NCI-H2029 (cell line): ENCODE measurements around the gene DUSP2.

Source experiments
- DNase-seq: peaks from one replicate; lab custom pipeline; 2025; lab: John Stamatoyannopoulos, UW

The DUSP2 gene, protein sequence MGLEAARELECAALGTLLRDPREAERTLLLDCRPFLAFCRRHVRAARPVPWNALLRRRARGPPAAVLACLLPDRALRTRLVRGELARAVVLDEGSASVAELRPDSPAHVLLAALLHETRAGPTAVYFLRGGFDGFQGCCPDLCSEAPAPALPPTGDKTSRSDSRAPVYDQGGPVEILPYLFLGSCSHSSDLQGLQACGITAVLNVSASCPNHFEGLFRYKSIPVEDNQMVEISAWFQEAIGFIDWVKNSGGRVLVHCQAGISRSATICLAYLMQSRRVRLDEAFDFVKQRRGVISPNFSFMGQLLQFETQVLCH

DNA sequence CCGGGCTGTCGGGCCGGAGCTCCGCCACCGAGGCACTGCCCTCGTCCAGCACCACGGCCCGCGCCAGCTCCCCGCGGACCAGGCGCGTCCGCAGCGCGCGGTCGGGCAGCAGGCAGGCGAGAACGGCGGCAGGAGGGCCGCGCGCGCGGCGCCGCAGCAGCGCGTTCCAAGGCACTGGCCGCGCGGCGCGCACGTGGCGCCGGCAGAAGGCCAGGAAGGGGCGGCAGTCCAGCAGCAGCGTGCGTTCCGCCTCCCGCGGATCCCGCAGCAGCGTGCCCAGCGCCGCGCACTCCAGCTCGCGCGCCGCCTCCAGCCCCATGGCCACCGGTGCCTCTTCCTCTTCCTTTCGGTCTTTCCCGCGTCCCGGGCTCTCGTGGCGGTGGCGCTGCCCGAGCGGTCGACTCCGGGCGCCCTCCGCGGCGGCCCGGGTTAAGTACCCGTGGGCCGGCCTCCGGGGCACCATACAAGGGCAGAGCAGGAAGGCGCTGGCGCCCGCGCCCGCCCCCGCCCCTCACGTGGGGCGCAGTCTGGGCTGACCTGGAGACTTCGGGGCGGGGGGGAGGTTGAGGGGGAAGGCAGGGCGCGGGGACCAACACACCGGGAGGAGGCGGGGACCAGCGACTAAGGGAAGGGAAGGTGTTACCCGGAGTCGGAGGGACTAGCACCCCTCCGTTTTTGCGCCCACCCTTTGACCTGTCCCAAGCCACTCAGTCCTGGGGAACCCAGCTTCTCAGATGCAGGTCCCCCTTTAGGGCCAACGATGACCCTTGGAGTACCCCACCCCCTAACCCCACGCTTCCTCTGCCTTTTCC, at the start of gene DUSP2:
Gene DUSP2 (minus strand): TSS at position 405 of the 812 bp plus-strand sequence. CDS start 86 bp downstream, at position 319.
- peak; percentile 42 for DNase-seq

DNA sequence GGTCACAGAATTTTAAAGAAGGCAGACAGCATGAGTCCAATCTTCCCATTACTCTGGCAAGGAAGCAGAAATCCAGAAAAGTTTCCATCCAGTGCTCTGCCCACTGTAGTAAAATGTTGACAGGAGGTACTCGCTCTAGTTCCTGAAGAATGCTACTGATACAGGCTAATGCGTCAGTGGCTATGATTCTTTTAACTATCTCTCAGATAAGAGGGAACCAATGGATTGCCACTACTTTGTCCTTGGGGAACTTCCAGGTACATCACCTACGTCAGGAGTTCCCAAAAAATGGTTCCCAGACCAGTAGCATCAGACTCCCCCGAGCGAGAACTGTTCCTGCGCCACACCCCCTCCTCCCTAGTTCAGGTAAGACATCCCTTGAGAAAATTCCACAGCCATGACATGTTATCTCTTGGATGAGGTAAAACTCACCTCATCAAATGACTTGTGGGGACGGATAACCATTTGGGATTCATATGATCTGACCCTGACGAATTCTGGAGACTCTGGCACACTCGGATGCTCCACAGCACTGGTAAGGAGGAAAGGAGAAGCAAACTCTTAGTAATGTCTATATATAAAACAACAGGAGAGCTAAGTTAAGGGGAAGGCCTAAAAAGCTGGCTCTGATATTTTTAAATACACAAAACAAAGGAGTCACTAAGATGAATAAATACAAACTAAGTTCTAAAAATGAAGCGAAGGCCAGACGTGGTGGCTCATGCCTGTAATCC, 46.9 kb upstream of the DUSP2 start:
- no peak for DNase-seq

DNA sequence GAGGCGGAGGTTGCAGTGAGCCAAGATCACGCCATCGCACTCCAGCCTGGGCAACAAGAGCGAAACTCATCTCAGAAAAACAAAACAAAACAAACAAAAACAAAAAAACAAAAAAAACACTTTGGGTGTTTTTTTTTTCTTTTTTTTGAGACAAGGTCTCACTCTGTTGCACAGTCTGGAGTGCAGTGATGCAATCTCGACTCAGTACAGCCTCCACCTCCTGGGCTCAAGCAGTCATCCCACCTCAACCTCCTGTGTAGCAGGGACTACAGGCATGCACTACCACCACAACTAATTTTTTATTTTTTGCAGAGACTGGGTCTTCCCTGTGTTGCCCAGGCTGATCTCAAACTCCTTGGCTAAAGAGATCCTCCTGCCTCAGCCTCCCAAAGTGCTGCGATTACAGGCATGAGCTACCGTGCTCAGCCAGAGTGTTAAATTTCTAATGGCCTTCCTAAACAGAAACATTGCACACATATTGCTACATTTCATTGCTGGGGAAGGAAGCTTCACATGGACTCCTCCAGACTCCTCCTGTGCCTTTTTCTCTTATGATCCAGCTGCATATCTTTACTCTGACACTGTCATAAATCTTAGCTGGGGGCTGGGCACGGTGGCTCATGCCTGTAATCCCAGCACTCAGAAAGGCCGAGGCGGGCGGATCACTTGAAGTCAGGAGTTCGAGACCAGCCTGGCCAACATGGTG, 43.7 kb upstream of the DUSP2 start:
- DNase-seq: no peak

DNA sequence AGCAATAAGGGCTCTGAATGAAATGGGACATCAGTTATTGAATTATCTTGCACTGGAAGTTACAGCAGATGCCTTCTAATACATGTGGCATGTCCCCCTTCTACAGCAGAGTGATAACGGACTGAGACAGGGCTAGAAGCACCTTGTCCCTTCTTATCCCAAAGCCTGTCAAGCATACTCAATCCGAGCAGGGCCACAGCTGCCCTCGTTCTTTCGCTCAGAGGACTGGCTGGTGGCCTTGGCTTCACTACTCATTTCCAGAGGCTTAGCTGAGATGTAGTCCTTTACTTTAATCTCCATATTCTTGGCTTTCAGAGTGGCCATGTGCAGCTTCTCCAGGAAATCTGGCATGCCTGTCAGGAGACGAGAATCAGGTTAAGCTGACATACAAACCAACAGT, 41.3 kb upstream of the DUSP2 start:
- DNase-seq: no peak

DNA sequence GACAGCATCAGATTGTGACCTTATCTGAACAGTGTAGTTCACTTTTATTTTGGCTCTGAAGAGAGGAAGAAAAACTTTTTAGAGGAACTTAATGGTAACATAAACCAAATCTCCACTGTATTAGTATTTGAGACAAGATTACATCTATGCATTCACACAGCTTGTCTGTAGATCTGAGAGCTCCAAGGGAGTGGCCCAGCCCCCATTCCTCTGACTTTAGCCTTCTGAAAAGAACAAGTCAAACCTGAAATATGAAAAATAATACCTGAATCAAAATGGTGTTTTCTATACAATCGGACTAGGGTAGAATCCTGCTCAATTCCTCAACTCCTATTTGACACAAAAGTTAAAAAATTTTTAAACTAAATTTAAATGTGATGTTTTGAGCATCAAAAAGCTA, 40.3 kb upstream of the DUSP2 start:
- DNase-seq: no peak

DNA sequence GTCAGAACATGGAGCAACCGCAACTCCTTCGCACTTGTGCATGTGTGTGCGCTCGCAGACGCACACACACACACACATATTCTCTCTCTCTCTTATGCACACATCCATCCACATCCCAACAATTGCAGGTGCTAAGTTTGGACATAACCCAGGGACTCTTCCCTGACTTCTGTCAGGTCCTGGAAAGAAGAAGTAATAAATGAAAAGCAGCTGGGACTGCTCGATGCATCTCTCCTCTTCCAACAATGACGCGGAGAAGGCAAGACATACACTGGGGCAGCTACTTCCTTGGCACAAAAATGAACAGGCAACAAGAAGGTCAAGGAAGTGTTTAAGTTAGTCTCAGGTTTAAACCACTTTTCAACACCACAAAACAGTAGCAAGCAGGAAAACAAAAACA, 39.7 kb upstream of the DUSP2 start:
- DNase-seq: no peak

DNA sequence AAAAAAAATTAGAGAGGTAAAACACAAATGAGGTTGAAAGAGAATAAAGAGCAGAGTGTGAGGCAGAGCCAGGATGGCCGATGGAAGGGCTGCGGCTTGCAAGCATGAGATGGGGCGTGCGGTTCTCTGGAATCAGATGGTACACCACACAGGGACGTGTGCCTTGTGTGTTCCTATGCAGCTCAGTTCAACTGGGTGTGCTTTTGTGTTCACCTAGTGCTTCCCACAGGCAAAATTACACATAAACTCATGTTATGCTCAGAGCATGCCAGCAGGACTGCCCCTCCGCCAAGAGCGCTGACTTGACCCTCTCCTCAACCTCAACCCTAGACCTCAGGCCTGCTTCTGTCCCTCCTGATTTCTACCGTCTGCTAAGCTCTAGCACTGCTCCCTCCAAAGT, 38.9 kb upstream of the DUSP2 start:
- no peak for DNase-seq

DNA sequence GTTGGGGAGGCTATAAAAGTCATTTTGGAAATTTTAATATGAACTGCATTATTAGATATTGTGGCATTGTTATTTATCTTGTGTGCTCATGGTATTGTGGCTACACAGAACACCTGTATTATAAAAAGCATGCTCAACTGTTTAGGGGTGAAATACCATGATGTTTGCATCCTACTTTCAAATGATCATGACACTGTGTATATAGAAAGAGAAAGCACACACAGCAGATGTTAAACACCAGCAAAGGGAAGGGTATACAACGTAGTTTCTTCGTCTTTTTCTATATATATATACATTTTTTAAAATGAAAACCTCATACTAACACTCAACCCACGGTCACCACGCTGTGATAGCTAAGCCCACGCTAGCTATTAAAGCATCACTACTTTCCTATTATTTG, 36.3 kb upstream of the DUSP2 start:
- no peak for DNase-seq

DNA sequence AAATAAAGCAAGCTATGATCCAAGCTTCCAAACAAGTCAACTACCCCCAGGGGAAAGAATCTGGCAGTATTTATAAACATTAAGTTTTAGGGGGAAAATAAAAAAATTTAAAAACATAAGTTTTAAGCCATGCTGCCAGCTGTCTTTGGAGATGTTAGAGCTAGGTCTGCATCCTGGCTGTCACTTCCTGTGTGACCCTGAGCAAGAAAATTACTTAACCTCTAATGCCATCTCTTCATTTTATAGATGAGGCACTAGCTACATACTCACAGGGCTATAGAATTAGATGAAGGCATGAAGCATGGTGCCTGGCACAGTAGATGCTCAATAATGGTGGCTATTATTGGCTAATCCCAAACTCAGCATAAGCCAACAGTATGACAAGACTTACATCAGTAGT, 35.3 kb upstream of the DUSP2 start:
- no peak for DNase-seq

DNA sequence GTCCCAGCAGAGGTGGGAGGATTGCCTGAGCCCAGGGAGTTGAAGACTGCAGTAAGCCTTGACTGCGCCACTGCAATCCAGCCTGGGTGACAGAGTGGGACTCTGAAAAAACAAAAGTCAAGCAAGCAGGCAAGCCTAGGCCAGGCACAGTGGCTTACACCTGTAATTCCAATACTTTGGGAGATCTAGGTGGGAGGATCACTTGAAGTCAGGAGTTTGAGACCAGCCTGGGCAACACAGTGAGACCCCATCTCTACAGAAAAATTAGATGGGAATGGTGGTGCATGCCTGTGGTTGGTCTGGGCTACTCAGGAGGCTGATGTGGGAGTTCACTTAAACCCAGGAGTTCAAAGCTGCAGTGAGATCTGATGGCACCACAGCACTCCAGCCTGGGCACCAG, 34.8 kb upstream of the DUSP2 start:
- no peak for DNase-seq

DNA sequence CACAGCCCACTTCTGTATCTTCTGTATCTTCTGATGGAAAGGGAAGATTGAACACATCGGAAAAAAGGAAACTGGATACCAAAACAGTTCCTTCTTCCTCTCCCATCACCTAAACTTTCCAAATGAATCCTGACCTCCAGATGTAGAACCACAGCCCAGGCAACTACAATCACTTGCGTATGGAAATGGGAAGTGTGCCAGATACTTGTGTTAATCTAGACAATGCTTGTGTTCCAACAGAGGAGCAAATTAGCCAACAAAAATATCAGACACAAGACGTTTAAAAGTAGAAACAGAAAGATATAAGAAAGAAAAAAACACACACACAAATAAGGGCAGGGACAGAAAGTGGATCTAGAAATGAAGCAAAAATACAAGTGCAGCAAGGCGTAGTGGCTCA, 31.4 kb upstream of the DUSP2 start:
- no peak for DNase-seq

DNA sequence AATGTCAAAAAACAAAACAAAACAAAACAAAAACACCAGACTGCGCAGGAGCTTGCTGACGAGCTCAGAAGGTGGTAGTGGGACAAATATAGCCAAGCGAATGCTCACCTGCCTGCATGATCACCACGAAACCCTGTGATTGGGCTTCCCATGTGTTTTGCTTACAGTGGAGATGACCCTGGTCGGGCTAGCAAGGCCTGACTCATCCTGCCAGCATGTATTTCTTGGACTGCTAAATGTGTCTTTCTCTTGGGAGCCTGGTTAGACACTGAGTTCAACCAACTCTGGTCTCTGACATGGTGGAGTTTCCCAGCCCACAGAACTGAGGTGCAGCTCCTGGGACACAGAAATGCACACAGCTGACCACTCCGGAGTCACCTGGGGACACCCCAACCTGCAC, 30.7 kb upstream of the DUSP2 start:
- no peak for DNase-seq

DNA sequence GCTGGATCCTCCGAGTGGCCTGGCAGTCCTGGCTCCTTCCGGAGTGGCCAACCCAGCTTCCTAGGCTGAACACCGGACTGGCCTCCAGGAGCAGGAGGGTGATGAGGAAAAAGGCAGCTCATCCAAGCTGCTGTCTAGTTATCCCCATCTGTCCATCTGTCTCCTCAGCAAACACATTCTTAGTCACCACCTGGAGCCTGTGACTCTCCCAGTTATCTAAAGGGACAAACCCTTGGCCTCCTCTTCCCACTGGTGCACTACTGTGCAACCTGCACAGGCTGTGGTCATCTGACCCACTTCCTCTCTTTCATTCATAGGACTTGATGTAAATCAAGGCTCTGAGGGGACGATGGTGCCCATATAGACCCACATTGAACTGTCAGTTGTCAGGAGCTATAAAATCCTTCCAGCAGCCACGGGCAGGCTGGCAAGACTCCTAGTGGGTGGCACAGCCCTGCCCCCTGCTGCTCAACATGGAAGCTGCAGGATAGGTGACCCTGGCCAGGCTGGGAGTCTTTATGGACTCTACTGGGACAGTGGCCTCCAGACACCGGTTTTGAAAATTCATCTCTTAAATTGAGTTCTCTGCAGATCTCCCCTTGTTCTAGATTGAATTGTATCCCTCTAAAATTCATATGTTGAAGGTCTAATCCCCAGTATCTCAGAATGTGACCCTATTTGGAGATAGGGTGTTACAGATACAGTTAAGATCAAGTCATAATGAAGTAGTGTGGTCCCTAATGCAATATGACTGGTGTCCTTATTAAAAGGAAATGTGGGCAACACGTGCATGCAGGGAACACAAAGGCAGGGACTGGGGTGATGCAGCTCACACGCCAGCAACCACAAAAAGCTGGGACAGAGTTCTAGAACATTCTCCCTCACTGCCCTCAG, 29.3 kb upstream of the DUSP2 start:
- DNase-seq: peak; percentile 27

DNA sequence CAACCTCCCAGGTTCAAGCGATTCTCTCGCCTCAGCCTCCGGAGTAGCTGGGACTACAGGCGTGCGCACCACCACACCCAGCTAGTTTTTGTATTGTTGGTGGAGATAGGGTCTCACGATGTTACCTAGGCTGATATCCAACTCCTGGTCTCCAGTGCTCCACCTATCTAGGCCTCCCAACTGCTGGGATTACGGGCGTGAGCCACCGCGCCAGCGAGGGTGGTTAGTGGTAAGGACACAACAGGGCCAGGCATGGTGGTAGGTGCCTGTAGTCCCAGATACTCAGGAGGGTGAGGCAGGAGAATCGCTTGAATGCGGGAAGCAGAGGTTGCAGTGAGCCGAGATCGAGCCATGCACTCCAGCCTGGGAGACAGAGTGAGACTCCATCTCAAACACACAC, 26.6 kb upstream of the DUSP2 start:
- no peak for DNase-seq

DNA sequence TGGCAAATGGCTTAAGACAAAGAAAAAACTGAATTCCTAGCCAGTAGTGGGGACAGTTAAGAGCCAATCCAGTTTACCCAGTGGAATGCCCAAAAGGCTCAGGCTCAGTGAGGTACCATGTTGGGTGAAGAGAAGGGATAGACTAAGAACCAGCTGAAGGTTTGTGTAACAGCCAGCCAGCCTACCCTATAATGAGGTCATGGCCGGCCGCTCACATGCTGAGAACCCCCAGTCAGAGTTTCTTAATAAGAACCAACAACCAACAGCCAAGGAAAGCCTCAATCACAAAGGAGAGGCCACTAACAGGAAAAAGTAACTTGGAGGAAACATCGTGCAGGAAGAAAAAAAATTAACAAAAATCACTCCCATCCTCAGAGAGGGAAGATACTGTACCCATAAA, 25.4 kb upstream of the DUSP2 start:
- no peak for DNase-seq

DNA sequence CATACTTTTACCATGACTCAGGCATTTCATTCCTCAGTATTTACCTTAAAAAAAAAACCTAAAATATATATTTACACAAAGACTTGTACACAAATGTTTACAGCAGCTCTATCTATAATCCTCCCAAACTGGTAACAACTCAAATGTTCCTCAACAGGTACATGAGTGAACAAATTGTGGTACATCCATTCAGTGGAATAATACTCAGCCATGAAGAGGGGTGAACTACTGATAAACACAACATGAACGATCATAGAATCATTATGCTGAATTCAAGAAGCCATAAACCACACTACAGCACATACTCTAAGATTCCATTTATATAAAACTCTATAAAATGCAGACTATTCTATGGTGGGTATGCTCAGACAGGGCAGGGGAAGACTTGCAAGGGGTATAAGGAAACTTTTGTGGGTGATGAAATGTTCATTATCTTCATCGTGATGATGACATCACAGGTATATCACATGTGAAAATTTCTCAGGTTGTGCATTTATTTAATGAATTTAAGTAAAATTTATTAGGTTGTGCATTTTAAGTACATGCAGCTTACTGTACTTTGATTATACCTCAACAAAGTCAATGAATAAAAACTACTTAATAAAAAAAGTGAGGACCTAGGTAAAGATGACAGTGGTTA, 24.7 kb upstream of the DUSP2 start:
- no peak for DNase-seq

DNA sequence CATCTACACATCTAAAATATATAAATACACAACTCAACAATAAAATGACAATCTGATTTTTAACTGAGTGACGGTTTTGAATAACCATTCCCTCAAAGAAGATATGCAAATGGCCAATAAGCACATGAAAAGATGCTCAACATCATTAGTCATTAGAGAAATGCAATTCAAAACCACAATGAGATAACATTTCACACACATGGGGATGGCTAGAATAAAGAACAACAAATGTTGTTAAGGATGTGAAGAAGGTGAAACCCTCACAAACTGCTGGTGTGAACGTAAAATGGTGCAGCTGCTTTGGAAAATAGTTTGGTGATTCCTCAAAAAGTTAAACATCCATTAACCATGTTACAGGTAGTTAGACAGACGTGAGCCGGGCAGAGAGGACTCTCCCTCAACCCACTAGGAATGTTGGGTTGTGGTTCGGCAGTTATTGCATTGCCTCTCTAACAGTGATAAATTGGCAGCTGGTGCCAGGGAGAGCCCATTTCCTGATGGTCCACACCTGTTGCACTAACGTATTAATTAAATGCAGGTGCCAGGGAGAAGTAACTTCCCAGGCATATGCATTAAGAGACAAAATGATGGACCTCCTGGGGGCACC, 22.3 kb upstream of the DUSP2 start:
- DNase-seq: no peak

DNA sequence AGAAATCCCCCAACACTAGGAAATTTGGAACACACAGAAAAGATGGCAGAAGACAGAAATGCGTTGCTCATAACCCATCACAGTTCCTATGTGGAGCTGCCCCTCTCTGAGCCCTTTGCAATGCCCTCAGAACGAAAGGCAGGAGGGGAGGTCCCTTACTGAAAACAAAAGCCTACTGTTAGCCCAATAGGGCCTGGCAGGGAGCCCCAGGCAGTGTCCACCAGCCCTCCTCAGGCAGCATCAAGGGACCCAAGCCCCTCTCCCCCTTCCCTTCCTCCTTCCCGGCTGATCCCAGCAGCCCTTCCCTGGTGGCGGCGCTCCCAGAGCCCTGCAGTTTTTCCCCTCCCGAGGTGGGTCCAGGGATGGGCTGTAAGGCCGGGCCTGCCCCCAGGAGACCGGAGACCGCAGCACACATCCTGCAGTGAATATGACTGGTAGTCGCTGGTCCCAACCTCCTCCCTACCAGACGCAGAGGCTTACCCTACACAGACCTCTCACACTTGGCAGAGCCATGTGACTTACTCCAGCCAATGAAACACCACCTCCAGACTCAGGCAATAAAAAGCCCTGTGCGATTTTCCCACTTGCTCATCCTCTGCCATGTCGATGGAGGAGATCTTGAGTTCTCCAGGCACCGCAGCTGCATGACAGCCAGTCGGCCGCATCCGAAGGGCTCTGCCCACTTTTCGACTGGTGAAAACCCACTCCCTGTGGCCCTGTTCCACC, 19.4 kb upstream of the DUSP2 start:
- no peak for DNase-seq

DNA sequence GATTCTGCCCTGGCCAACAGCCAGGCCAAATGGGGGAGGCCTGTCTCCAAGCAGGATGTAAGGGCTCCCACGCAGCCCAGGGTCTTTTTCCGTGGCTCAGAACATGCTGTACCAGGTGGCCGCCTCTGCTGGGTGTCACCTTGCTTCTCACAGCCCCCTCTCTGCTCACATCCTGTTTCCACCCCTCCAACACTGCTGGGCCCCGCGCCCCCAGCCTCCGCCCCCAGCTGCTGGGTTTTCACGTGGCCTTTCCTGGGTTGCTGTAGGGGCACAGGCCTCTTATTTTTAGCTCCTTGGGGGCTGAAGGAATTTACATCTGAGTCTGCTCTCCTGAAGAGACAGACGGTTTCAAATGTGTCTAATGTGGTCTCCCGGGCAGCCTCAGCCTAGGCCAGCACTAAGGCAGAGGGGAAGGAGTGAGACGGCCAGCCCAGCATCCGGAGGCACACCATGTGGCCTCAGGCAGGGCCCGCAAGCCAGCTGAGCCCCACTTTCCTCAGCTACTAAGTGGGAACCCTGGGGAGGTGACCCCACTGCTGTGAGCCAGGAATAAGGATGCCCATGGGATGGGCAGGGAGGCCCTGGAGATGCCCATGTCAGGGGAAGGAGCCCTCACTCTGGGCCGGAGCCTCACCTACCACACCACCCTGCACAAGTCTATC, 18.7 kb upstream of the DUSP2 start:
- DNase-seq: no peak
